Activated gamma-delta T cell treated with anti-CD3 and anti-CD28 coated beads, Interleukin-2, amount 50 U/mL, for 16 hours (primary cell): ENCODE results near the gene PCBP3.
"Not testable (repeated sequence)": the region's sequence is repeated elsewhere in the genome, so short reads cannot be mapped to it uniquely, and the experiment has no call there.

Experiments
- DNase-seq: peaks from one replicate; pipeline ENCODE4 v3.0.0-alpha.2; 2020; ENCODE audit warnings: low read depth

PCBP3 gene

DNA sequence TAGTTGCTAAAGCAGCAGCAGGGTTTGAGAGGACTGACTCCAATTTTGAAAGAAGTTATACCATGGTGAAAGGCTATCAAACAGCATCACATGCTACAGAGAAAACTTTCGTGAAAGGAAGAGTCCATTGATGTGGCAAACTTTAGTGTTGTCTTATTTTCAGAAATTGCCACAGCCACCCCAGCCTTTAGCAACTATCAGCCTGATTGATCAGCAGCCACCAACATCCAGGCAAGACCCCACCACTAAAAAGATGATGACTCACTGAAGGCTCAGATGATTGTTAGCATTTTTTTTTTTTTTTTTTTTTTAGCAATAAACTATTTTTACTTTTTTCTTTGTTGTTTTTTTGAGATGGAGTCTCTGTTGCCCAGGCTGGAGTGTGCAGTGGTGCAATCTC lies 35.3 kb downstream of the PCBP3 start:
- not testable (repeated sequence) for DNase-seq

DNA sequence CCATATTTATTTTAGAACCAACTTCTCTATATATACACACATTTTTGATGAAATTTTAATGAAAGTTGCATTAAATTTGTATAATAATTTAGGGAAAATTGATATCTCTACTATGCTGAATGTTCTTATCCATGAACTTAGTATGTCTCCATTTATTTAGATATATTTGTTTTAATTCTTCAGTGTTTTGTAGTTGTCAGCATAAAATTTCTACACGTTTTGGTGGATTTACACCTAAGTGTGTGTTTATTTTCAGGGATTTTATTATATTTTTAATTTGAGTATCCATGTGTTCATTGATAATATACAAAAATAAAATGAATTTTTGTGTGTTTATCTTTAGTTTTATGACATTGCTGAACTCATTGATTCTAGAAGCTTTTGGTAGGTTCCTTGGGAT lies 36.7 kb downstream of the PCBP3 start:
- no peak for DNase-seq

DNA sequence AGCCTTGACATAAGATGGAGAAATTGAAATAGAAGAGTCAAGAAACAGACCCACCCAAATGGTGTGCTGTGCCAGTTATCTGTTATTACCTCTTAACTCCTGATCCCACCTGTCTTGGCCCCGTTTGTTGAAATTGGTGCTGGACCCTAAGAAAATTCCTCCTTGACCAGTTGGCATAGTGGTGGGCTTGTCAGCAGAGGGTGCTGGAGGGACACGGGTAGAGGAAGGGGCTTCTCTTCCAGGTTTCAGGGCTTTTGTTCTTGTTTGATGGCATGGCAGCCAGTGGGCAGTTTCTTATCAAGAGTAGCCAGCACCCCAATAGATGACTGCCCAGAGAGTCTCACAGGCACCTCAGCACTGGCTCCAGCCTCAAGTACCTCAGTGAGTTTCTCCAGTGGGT lies 51.6 kb downstream of the PCBP3 start:
- DNase-seq, result no peak

DNA sequence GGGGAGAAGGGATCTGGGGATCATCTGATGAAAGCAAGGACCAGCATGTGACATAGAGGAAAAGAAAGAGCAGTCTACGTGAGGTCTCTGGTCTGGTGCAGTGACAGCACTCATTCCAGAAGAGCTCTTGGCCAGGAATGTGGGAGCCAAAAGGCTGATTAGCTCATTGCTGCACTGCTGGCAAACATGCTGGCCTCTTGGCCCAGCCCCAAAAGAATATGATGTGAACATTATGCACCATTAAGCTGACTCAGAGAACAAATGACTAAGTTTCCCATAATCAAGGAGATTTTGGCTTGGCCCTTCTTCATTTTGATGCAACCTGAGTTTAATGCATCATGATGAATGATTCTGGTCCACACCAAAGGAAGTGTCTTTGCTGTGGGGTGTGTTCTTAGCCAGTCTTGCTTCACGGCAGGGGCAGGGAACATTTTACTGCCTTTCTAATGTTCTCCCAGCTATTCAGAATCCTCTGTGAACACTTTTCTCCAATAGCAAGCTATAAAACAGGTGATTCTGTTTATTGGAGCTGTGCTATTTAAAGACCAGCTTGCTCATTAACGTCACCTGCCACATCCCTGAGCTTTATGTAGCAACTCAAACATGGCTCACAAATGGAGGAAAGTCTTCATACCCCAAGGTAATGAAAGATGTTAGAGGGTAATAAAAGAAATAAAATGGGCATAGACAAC lies 55.1 kb downstream of the PCBP3 start:
- no peak for DNase-seq

DNA sequence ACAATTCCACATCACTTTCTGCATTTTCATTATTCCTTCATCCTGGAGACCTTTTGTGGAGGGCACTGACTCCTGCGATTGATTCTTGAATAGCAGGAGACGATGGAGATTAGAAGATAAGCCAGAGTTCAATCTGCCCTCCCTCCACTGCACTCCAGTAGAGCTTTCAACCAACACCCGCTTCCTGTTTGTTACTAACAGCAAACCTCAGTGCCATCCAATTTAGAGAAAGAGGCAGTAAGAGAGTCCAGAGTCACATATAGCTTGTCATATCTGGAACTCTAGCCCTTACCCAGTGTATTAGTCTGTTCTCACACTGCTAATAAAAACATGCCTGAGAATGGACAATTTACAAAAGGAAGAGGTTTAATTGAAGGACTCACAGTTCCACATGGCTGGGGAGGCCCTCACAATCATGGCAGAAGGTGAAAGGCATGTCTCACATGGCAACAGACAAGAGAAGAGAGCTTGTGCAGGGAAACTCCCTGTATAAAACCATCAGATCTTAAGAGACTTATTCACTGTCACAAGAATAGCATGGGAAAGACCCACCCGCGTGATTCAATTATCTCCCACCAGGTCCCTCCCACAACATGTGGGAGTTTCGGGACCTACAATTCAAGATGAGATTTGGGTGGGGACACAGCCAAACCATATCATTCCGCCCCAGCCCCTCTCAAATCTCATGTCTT lies 55.9 kb downstream of the PCBP3 start:
- no peak for DNase-seq

DNA sequence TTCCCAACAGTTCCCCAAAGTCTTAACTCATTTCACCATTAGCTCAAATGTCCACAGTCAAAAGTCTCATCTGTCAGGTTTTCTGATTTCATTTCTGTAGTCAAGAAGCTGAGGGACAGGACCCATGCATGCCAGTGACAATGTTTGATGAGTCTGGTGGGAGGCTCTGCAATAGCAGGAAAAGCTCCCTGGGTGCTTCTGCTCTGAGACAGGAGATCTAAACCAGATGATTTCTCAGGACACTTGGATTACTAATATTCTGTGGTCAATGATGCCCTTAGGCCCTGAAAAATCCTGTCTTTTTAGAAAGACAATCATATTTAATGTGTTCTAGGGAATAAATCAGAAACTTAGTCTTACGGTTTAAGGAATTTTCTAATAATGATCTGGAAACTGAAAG lies 56.4 kb downstream of the PCBP3 start:
- no peak for DNase-seq

DNA sequence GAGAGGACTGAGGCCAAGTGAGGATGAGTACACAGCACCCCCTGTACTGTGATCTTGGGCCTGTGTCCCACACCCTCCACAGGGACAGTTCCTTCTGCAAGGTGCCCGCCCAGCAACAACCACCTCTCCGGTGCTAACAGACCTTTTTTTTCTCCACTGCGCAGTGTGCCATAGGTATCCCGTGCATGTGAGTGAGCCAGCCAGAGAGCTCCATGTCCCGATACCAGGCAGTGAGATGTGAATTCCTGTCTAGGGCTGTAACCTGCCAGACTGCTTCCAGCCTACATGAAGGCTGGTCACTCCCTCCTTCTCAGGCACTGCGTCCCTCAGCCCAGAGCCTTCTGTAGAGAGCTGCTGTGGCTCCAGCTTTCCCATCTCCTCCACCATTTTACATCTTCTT lies 56.9 kb downstream of the PCBP3 start:
- DNase-seq, result no peak

DNA sequence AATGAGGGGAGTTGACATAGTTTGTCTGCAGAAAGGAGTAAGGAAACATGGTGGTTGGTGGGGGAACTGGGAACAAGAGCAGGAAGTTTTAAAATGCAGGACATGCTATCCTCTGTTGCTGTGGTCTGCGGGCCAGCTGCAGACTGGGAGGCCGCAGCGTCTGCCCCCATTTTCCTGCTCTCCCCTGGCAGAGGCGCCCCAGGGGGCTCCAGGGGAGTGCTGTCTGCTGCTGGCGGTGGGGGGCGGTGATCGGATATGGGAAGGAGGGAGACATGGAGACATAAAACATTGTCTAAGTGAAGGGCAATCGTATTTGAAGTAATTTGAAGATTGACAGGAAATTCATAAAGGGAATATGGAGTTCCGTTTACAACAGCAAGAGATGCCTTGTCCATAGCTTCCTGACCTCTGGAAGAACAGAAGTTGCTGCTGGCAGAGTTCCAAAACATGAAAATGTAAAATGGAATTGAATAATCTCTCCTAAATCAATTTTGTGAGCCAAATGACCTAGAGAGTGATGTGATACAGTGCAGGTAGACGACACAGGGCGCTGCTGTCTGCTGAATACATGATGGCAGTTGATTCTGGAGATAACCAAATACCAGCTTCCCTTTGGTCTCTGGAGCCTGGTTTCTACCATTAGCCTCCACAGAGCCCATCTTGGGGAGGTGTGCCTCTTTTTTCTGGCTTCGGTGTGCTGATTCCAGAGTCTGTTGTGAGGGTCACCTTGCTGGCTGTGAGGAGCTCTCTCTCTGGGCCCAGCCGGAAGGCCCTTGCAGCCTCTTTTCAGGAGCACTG lies 61.0 kb downstream of the PCBP3 start:
- DNase-seq, result no peak

DNA sequence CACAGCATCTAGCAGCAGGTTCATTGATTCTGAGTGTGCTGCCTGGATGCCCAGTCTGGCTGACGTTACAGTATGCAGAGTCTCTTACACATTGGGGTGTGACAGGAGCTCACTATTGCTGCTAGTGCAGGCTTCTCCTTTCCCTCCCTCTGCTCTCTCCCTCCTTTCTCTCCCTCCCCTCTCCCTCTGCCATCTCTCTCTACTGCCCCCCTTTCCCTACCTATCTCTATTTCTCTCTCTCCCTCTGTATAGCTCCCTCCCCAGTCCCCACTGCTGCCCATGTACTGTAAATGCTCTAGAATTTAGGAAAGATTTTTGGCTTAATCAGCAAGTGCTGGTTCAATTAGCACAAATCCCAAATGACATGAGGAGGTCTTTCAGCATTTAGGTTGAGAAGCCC lies 62.8 kb downstream of the PCBP3 start:
- DNase-seq, result no peak

DNA sequence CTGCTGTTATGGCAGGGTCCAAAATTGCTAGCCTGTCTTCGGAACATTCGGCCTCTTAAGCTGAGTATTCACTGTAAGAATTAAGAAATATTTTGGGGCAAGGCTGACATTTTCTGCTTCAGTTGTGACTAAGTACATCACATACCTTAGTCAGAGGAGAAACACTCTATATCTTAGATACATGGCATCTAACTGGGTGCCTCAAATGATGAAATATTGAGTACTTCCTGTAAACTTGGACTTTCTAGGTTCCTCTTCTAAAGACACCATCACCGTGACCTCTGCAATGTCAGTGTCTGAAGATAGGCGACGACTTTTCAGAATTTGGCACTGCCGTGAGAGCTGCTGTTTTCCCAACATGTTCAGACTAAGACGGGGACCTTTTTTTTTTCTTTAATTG lies 65.6 kb downstream of the PCBP3 start:
- DNase-seq, result no peak

DNA sequence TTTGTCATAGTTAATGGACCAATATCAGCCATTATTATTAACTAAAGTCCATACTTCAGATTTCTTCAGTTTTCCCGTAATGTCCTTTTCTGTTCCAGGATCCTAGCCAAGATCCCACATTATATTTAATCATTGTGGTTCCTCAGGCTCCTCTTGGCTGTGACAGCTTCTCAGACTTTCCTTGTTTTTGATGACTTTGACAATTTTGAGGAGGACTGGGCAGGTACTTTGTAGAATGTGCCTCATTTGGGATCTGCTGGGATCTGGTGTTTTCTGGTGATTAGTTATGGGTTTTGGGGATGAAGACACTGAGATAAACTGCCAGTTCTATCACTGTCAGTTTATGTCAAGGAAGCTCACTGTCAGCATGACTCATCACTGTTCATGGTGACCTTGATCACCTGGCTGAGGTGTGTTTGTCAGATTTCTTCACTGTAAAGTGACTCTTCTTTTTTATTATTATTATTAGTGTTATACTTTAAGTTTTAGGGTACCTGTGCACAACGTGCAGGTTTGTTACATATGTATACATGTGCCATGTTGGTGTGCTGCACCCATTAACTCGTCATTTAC lies 66.3 kb downstream of the PCBP3 start:
- DNase-seq, result no peak

DNA sequence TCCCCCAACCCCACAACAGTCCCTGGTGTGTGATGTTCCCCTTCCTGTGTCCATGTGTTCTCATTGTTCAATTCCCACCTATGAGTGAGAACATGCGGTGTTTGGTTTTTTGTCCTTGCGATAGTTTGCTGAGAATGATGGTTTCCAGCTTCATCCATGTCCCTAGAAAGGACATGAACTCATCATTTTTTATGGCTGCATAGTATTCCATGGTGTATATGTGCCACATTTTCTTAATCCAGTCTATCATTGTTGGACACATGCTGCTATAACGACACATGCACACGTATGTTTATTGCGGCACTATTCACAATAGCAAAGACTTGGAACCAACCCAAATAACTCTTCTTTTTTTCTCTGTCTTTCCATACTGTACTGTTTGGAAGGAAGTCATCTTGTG lies 66.8 kb downstream of the PCBP3 start:
- not testable (repeated sequence) for DNase-seq

DNA sequence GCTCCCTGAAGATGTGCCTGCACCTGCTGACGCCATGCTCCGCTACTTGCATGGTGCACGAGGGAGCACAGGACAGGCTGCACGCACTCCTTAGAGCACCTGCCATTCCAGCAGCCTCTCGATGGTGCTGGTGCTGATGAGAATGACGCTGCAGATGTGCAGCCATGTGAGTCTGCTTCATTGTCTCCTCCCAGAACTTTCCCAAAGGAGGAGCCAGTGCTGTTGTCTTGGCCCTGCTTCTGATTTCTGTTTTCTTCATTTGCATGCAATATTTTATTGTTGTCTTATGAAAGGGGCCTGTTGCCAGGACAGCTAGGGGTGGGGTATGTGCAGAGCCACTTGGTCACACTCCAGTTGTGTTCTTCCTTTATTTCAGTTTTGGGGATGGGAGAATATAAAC lies 70.1 kb downstream of the PCBP3 start:
- no peak for DNase-seq

DNA sequence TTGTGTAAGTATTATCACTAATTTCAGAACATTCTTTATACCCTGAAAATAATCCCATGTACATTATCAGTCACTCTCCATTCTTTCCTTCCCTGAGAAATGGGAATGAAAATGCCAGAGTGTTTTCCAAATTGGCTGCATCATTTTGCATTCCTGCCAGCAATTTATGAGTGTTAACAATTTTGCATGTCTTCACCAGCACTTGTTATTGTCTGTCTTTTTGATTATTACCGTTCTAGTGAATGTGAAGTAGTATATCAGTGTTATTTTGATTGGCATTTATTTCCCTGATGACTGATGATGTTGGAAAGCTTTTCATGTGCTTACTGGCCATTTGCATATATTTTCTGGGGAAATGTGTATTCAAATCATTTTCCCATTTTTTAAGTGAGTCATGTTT lies 71.9 kb downstream of the PCBP3 start:
- no peak for DNase-seq

DNA sequence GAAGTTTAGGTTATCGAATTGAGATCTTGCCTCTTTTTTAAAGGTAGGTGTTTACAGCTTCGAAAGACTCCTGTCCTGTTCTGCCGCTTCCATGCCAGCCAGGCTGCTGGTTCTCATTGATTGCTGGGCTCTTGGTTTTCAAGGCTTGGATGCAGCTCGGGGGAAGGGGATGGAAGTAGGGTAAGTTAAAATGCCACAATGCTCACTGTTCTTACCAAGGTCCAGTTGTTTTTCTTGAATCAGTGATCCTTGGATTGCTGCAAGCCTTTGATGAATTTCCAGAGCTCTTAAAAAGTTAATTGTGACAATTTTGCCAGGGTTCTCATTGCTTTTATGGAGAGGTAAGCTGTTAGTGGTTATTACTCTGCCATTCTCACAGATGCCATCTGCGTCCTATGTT lies 74.9 kb downstream of the PCBP3 start:
- no peak for DNase-seq

DNA sequence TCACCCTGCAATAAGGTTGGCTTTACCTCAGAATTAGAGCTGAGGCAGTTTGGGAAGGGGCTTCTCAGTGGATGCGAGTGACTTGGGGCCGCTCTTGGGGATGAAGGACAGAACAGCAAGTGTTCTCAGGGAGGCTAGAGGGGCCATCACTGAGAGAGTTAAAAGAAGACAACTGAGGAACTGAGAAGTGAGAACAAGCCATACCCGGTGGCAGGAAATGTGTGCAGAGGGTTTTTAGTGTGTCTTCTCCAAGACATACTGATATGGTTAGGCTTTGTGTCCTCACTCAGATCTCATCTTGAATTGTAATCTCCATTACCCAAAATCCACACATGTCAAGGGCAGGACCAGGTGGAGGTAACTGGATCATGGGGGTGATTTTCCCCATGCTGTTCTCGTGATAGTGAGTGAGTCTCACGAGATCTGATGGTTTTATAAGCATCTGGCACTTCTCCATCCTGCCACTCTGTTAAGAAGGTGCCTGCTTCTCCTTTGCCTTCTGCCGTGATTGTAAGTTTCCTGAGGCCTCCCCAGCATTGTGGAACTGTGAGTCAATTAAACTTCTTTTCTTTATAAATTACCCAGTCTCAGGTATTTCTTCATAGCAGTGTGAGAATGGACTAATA lies 75.8 kb downstream of the PCBP3 start:
- DNase-seq, result no peak

DNA sequence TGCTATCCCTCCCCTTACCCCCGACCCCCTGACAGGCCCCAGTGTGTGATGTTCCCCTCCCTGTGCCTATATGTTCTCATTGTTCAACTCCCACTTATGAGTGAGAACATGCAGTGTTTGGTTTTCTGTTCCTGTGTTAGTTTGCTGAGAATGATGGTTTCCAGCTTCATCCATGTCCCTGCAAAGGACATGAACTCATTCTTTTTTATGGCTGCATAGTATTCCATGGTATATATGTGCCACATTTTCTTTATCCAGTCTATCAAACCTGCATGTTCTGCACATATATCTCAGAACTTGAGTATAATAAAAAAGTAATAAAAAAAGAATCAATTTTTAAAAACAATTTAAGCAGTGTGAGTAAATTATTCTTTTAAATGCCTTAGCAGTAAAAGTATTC lies 76.7 kb downstream of the PCBP3 start:
- DNase-seq, result not testable (repeated sequence)

DNA sequence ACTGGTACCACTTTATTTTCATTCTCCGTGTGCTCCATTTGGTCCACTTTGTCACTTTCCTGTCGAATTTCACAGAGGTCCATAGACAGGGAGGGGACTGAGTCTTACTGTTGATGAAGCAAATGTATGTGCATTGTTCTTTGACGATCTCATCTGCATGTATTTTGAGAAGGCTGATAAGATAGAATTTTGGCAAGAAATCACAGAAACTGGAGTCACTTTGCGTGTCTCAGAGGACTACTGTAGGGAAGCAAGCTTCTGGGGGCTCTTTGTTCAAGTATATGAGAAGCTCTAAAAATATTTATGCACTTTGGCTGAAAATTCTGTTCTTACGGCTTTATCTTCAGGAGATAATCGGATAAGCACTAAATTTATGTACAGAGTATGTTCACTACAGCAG lies 78.1 kb downstream of the PCBP3 start:
- DNase-seq, result no peak

DNA sequence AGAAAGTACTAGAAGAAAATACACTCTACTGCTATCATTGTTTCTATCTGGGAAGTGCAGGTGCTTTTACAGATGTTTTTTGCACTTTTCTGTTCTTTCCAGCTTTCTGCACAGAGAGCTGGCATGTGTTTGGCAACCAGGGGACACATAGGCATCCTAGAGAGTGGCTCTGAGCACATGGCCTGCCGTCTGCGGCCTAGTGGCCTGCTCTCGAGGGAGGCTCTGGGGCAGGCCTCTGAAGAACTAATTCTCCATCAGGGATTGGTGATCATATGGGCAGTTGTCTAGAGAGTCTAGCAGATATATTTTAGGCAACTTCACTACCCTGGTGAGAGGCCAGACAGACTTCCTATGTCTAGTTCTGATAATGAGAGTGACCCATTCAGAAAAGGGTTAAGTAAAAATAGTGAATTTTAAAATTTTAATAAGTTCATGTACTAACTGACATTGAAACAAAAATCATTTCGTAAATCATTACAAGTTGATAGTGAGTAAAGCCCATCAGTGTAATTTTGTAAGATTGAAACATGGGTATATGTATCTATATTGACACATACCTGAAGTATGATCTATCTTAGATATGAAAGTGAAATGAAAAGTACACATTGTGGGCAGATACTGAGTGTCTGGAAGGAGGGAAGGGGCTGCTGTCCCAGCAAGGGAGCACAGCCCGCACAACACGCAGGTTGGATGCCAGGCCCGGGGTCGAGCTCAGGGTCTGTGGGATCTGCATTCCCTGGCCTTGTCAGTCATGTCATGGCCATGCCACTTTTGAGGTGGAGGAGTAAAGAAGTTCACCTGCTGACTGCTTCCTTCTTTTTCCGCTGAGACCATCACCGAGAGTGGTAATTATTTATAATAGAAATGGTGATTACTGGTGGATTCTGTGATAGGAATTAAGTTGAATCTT lies 79.8 kb downstream of the PCBP3 start:
- no peak for DNase-seq

DNA sequence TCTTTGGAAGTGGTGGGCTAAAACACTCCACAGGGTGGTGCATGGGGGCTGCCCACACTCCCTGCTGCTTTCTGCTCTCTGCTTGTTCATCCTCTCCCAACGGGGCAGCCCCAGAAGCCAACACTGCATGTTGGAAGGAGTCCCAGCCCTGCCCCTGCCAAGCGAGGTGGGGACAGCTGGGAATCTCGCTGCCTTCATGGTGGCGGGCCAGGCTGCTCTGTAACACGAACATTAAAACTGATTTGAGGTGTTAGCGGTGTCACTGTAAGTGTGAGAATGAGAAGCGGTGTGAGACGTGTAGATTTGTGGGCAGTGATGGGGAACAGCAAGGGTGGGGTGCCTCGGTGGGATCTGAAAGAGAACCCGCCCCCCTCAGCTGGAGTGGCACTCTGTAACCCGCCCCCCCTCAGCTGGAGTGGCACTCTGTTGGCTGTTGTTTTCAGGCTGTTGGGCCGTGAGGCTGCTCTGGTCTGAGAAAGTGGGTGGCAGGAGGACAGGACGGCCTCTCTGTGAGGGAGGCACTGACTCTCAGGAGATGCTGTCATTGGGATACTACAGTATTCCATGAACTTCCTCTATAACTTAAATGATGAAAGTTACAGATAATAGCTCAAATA lies 80.9 kb downstream of the PCBP3 start:
- no peak for DNase-seq
